ENCODE results near the gene COG5.

Gene COG5

GRCh38 chr7:107312418-107312817 lies 251.3 kb downstream of the COG5 start:
- no peaks in the 10 kb centered on the region for H3K36me3 ChIP-seq (ENCODE audit: control insufficient read depth, insufficient read depth, low read length)
- no peak overlapping the region for H3K4me3 ChIP-seq (replicated peaks; ENCODE audit: low read depth, low read length)

GRCh38 chr7:107309296-107309695 lies 254.4 kb downstream of the COG5 start:
- TF ChIP-seq CTCF (IDR thresholded peaks at IDR 0.05; ENCODE audit: insufficient read depth, low read length, poor library complexity, severe bottlenecking) = no peak
- DNase-seq (ENCODE audit: extremely low read depth, insufficient read length) = no peak
- no peaks in the 10 kb centered on the region for H3K36me3 ChIP-seq (ENCODE audit: control insufficient read depth, insufficient read depth, low read length)
- H3K4me3 ChIP-seq (replicated peaks; ENCODE audit: low read depth, low read length) = no peak overlapping the region
- no peaks in the 10 kb centered on the region for H3K27me3 ChIP-seq (replicated peaks; ENCODE audit: control insufficient read depth, insufficient read depth, low read length)

More at GRCh38 chr7:107312418-107312817, 251.3 kb downstream of the COG5 start:
- no peaks in the 10 kb centered on the region for H3K27me3 ChIP-seq (replicated peaks; ENCODE audit: control insufficient read depth, insufficient read depth, low read length)
- TF ChIP-seq CTCF (IDR thresholded peaks at IDR 0.05; ENCODE audit: insufficient read depth, low read length, poor library complexity, severe bottlenecking) = no peak
- DNase-seq (ENCODE audit: extremely low read depth, insufficient read length) = no peak

- no peak for TF ChIP-seq CTCF (IDR thresholded peaks at IDR 0.05; ENCODE audit: insufficient read depth, low read length, poor library complexity, severe bottlenecking)
- Histone ChIP-seq H3K27me3 (replicated peaks; ENCODE audit: control insufficient read depth, insufficient read depth, low read length) (no peaks in the 10 kb centered on the region), H3K4me3 (replicated peaks; ENCODE audit: low read depth, low read length) (no peak overlapping the region), H3K36me3 (ENCODE audit: control insufficient read depth, insufficient read depth, low read length) (no peaks in the 10 kb centered on the region)
- DNase-seq (ENCODE audit: extremely low read depth, insufficient read length) = no peak
Measured at GRCh38 chr7:107304636-107305035, 259.1 kb downstream of the COG5 start.

- Histone ChIP-seq H3K27me3 (replicated peaks; ENCODE audit: control insufficient read depth, insufficient read depth, low read length) (no peaks in the 10 kb centered on the region), H3K4me3 (replicated peaks; ENCODE audit: low read depth, low read length) (no peak overlapping the region), H3K36me3 (ENCODE audit: control insufficient read depth, insufficient read depth, low read length) (no peaks in the 10 kb centered on the region)
- DNase-seq (ENCODE audit: extremely low read depth, insufficient read length) = no peak
- TF ChIP-seq CTCF (IDR thresholded peaks at IDR 0.05; ENCODE audit: insufficient read depth, low read length, poor library complexity, severe bottlenecking) = no peak
Measured at GRCh38 chr7:107304063-107304462, 259.7 kb downstream of the COG5 start.

- Histone ChIP-seq H3K27me3 (replicated peaks; ENCODE audit: control insufficient read depth, insufficient read depth, low read length) (no peaks in the 10 kb centered on the region), H3K4me3 (replicated peaks; ENCODE audit: low read depth, low read length) (no peak overlapping the region), H3K36me3 (ENCODE audit: control insufficient read depth, insufficient read depth, low read length) (no peaks in the 10 kb centered on the region)
- DNase-seq (ENCODE audit: extremely low read depth, insufficient read length) = no peak
- TF ChIP-seq CTCF (IDR thresholded peaks at IDR 0.05; ENCODE audit: insufficient read depth, low read length, poor library complexity, severe bottlenecking) = no peak
Measured at GRCh38 chr7:107302250-107302847, 261.4 kb downstream of the COG5 start.

- no peak for TF ChIP-seq CTCF (IDR thresholded peaks at IDR 0.05; ENCODE audit: insufficient read depth, low read length, poor library complexity, severe bottlenecking)
- DNase-seq (ENCODE audit: extremely low read depth, insufficient read length) = no peak
- no peak overlapping the region for H3K4me3 ChIP-seq (replicated peaks; ENCODE audit: low read depth, low read length)
- H3K27me3 ChIP-seq (replicated peaks; ENCODE audit: control insufficient read depth, insufficient read depth, low read length) = no peaks in the 10 kb centered on the region
- H3K36me3 ChIP-seq (ENCODE audit: control insufficient read depth, insufficient read depth, low read length) = no peaks in the 10 kb centered on the region
Measured at GRCh38 chr7:107294182-107294581, 269.5 kb downstream of the COG5 start.
